Ureter (tissue), 1 donor: ENCODE results near the gene COX11. TPM values are rescaled to one million over a fixed set of nuclear protein-coding genes. Genes with fewer than 3 reads are reported as not detected.

ENCODE experiments used
- total RNA-seq: library from RNA; stranded (reverse); gene quantifications from one replicate; pipeline ENCODE4 v1.2.4, GENCODE V29; 2023
- donor health status: DM: yes; HTN: yes; CAD: no.

COX11 gene
- total RNA-seq, 1 donor from 2014 or later = 40.4 TPM

Other genes with a start within 250 kb of the COX11 start
- gene TOM1L1, start 67.8 kb downstream of the COX11 start, total RNA-seq = 55.7 TPM
- gene STXBP4, start 111 bp upstream of the COX11 start, total RNA-seq = 19.3 TPM